Panc1 (cell line): ENCODE data around the gene PTBP3. TPM values are rescaled to one million over a fixed set of nuclear protein-coding genes. Genes with fewer than 3 reads are reported as not detected.

Source experiments
- ATAC-seq: fragments of 200-7000 bp; cut with Tn5 transposase; 2 replicates; pipeline ENCODE4 v1.9.1; 2020; ENCODE audit warnings: mild to moderate bottlenecking, moderate library complexity
- BruUV-seq: library from RNA; stranded (reverse); fragments of 400-500 nt; replicated peaks from 2 replicates; lab custom pipeline; 2021; lab: Mats Ljungman, UMichigan
- CTCF ChIA-PET: fragments of 300-600 bp; sonication (Branson Sonifier 250); formaldehyde crosslinking; loops from one replicate; lab custom pipeline; 2022; ENCODE audit warnings: antibody characterized with exemption; lab: Charles Lee
- POLR2A ChIA-PET: fragments of 300-600 bp; sonication (Branson Sonifier 250); formaldehyde crosslinking; loops from one replicate; lab custom pipeline; 2022; ENCODE audit warnings: antibody characterized with exemption; lab: Charles Lee
- DNase-seq: peaks from one replicate; pipeline ENCODE4 v3.0.0-alpha.2; 2010; ENCODE audit warnings: low read depth, low spot score
- H3K27ac ChIP-seq: 2 replicates; pipeline ENCODE4 v1.5.1; 2011; ENCODE audit warnings: mild to moderate bottlenecking, low read length, inconsistent platforms
- H3K27me3 ChIP-seq: fragments of 200-500 bp; sonication (Bioruptor generic); 2 replicates; pipeline ENCODE4 v1.6.0; 2014; ENCODE audit warnings: low read length, inconsistent platforms; ENCODE audit not compliant: control insufficient read depth, insufficient read depth
- H3K36me3 ChIP-seq: fragments of 200-500 bp; sonication (Bioruptor generic); 2 replicates; pipeline ENCODE4 v1.5.1; 2014; ENCODE audit warnings: inconsistent platforms, mild to moderate bottlenecking, low read length, moderate library complexity; ENCODE audit not compliant: control insufficient read depth, insufficient read depth
- H3K4me1 ChIP-seq: 2 replicates; pipeline ENCODE4 v1.5.1; 2011; ENCODE audit warnings: inconsistent platforms, mild to moderate bottlenecking, low read length, moderate library complexity; ENCODE audit not compliant: control insufficient read depth, insufficient read depth
- H3K4me3 ChIP-seq, 2 experiments: 2 replicates each; pipeline ENCODE4 v1.5.1; 2011 to 2012; ENCODE audit warnings: low read depth in 2 of 2, low read length in 2 of 2, mild to moderate bottlenecking in 2 of 2, inconsistent platforms in 1 of 2, moderate library complexity in 1 of 2
- H3K9me3 ChIP-seq: fragments of 200-500 bp; sonication (Bioruptor generic); 2 replicates; pipeline ENCODE4 v1.5.1; 2014; ENCODE audit warnings: low read depth, mild to moderate bottlenecking, inconsistent platforms, low read length, moderate library complexity; ENCODE audit not compliant: control insufficient read depth, insufficient read depth
- CTCF ChIP-seq: fragments of 450-650 bp; IDR thresholded peaks from 2 replicates; pipeline ENCODE4 v1.5.1; 2017; ENCODE audit warnings: mild to moderate bottlenecking
- POLR2AphosphoS5 ChIP-seq: IDR thresholded peaks from 2 replicates; pipeline ENCODE4 v1.6.1; 2012; ENCODE audit warnings: mild to moderate bottlenecking, low read depth, low read length, moderate library complexity
- REST ChIP-seq, 2 experiments: IDR thresholded peaks; 2 replicates each; pipeline ENCODE4 v1.6.1; 2011 to 2012; ENCODE audit warnings: low read depth in 2 of 2, control low read depth in 1 of 2, low read length in 1 of 2, mild to moderate bottlenecking in 1 of 2, moderate library complexity in 1 of 2; ENCODE audit not compliant: insufficient read depth in 1 of 2
- SIN3A ChIP-seq: IDR thresholded peaks from 2 replicates; pipeline ENCODE4 v1.6.1; 2012; ENCODE audit warnings: low read depth, mild to moderate bottlenecking, low read length, moderate library complexity, borderline replicate concordance; ENCODE audit not compliant: insufficient read depth
- TCF7L2 ChIP-seq: IDR thresholded peaks from 2 replicates; pipeline ENCODE4 v1.6.1; 2011; ENCODE audit warnings: mild to moderate bottlenecking, low read depth, low read length, inconsistent platforms
- in situ Hi-C: cut with HindIII; loops from 2 replicates; pipeline ENCODE4 v1.10.0; 2016; ENCODE audit warnings: low sequenced_read_pairs, low pct_unique_long_range_greater_than_20kb
- intact Hi-C: fragments of 100-400 bp; cut with micrococcal nuclease; formaldehyde crosslinking; loops from one replicate; pipeline ENCODE4 v1.10.0; 2022; ENCODE audit not compliant: unreplicated experiment
- total RNA-seq: library from RNA; stranded (reverse); gene quantifications from one replicate; pipeline ENCODE4 v1.2.1, GENCODE V29; 2021; ENCODE audit not compliant: unreplicated experiment

PTBP3 gene
- total RNA-seq, 1 experiment from 2014 or later: 82.5 TPM

GRCh38 chr9:112245126-112245525 lies 88.3 kb downstream of the PTBP3 start:
- POLR2A ChIA-PET: no interaction called here
- in situ Hi-C loops: no loop called here
- H3K27me3 ChIP-seq: no peaks in the 10 kb centered on the region
- TF ChIP-seq REST (IDR thresholded peaks at IDR 0.05; ENCODE audit: insufficient read depth in 1 of 2, low read depth in 2 of 2, low read length in 1 of 2) (no peak), POLR2AphosphoS5 (no peak), TCF7L2 (no peak), CTCF (no peak)
- intact Hi-C loops: no loop called here
- no TSS peak for BruUV-seq
- ATAC-seq (no peak), DNase-seq (no peak)
- no peak overlapping the region for H3K4me3 ChIP-seq
- H3K36me3 ChIP-seq: no peaks in the 10 kb centered on the region; the same call in 1 of the 2 replicates
- H3K27ac ChIP-seq: no peak overlapping the region
- CTCF ChIA-PET: no interaction called here
- H3K9me3 ChIP-seq: no peaks in the 10 kb centered on the region
- H3K4me1 ChIP-seq: no peaks in the 10 kb centered on the region; the same call in 1 of the 2 replicates

GRCh38 chr9:112242147-112242804 lies 91.1 kb downstream of the PTBP3 start:
- DNase-seq: no peak

More at GRCh38 chr9:112242147-112242804, 91.1 kb downstream of the PTBP3 start:
- in situ Hi-C loops (no loop called here), intact Hi-C loops (no loop called here)
- H3K4me3 ChIP-seq: no peak overlapping the region
- H3K36me3 ChIP-seq: no peaks in the 10 kb centered on the region
- no peaks in the 10 kb centered on the region for H3K27me3 ChIP-seq
- no peak for ATAC-seq
- no peak overlapping the region for H3K27ac ChIP-seq
- no TSS peak for BruUV-seq
- no peaks in the 10 kb centered on the region for H3K9me3 ChIP-seq
- ChIA-PET POLR2A (no interaction called here), CTCF (no interaction called here)
- TF ChIP-seq REST (IDR thresholded peaks at IDR 0.05; ENCODE audit: insufficient read depth in 1 of 2, low read depth in 2 of 2, low read length in 1 of 2): no peak
- TF ChIP-seq SIN3A: no peak
- TF ChIP-seq CTCF: no peak
- TF ChIP-seq POLR2AphosphoS5: no peak
- no peak for TF ChIP-seq TCF7L2
- H3K4me1 ChIP-seq: no peaks in the 10 kb centered on the region
